ENCODE measurements around the gene MTARC1. TPM values are rescaled to one million over a fixed set of nuclear protein-coding genes. Genes with fewer than 3 reads are reported as not detected.

Gene MTARC1
- polyA plus RNA-seq, result 0.68 to 2.1 TPM (median 2.1 TPM) in 3 replicates
- not detected for polyA plus RNA-seq (2011; ENCODE audit: low read depth)
- 1.6 and 1.8 TPM in 2 replicates for polyA plus RNA-seq (2011; cell fraction: cytosol; rRNA removed)
- polyA plus RNA-seq (2011; cell fraction: nucleus; rRNA removed), result 0.81 and 1.7 TPM in 2 replicates
- polyA plus RNA-seq (2012; ENCODE audit: low replicate concordance), result 0.42 and 1.6 TPM in 2 replicates
- 0.10 to 3.1 TPM (median 0.46 TPM) in 3 replicates for polyA minus RNA-seq
- 3.3 TPM for polyA minus RNA-seq (2011; cell fraction: cytosol; rRNA and poly(A)+ RNA removed)
- 0.63 and 1.3 TPM in 2 replicates for polyA minus RNA-seq (2011; cell fraction: nucleus; rRNA and poly(A)+ RNA removed)

DNA sequence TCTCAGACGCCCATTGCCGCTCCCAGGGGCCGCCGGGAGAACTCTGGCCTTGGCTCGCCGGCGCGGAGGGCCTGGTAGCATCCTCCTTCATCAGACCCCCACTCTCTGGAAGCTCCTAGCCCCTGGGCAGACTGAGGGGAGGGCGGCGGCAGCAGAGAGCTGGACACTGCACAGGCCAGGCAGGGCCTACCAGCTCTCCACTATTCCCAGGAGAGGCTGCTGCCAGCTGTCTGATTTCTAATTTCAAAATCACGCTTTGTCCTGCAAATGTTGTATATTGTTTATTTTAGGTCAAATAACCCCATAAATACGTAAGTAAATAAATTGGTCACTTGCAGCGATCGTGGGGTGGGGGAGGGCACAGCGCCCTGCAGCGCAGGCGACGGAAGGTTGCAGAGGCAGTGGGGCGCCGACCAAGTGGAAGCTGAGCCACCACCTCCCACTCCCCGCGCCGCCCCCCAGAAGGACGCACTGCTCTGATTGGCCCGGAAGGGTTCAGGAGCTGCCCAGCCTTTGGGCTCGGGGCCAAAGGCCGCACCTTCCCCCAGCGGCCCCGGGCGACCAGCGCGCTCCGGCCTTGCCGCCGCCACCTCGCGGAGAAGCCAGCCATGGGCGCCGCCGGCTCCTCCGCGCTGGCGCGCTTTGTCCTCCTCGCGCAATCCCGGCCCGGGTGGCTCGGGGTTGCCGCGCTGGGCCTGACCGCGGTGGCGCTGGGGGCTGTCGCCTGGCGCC, at the start of gene MTARC1:
TSS of gene MTARC1 (plus strand) at position 577 of the 732 bp plus-strand sequence. CDS start at position 609, 32 bp downstream.
- Histone ChIP-seq H3K9me3 (ENCODE audit: control insufficient read depth, low read depth, low read length) (no peaks in the 10 kb centered on the region), H3K9ac (ENCODE audit: control insufficient read depth, extremely low read depth, insufficient read depth, low read length) (peak within 1 kb of the TSS; percentile 46)

DNA sequence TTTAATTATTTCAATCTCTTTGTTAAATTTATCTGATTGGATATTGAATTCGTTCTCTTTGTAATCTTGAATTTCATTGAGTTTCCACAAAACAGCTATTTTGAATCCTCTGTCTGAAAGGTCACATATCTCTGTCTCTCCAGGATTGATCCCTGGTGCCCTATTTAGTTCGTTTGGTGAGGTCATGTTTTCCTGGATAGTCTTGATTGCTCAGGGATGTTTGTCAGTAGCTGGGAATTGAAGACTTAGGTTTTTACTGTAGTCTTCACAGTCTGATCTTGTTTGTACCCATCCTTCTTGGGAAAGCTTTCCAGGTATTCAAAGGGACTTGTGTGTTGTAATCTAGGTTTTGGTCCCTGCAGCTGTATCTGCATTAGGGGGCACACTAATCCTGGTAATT, 45.4 kb upstream of the MTARC1 start:
- dilution Hi-C loops (cut with MboI; ENCODE audit: extremely low pct_ligation_motif_present, low sequenced_read_pairs), result no loop called here
- H3K4me2 ChIP-seq (ENCODE audit: control insufficient read depth, extremely low read depth, insufficient read depth, low read depth, low read length), result no peak overlapping the region
- no peaks in the 10 kb centered on the region for H4K20me1 ChIP-seq (ENCODE audit: control insufficient read depth, extremely low read depth, insufficient read depth, low read length)
- DNase-seq (ENCODE audit: low read depth, low spot score), result no peak
- H2AFZ ChIP-seq (ENCODE audit: control insufficient read depth, low read length), result no peak overlapping the region
- no peaks in the 10 kb centered on the region for H3K79me2 ChIP-seq (ENCODE audit: control insufficient read depth, insufficient read depth, low read length)
- H3K27me3 ChIP-seq (ENCODE audit: control insufficient read depth, extremely low read depth, insufficient read depth, low read length), result no peaks in the 10 kb centered on the region
- H3K4me1 ChIP-seq (ENCODE audit: control insufficient read depth, extremely low read depth, insufficient read depth, low read length), result no peaks in the 10 kb centered on the region
- no peaks in the 10 kb centered on the region for H3K9me3 ChIP-seq (ENCODE audit: control insufficient read depth, low read depth, low read length)
- no peak overlapping the region for H3K27ac ChIP-seq (ENCODE audit: control insufficient read depth, insufficient read depth, low read length)
- H3K4me3 ChIP-seq (ENCODE audit: control insufficient read depth in 2 of 3, extremely low read depth in 1 of 3, insufficient read depth in 2 of 3, low read depth in 1 of 3, low read length in 3 of 3), result no peak overlapping the region
- no peaks in the 10 kb centered on the region for H3K9me1 ChIP-seq (ENCODE audit: control insufficient read depth, extremely low read depth, insufficient read depth, low read length)
- TF ChIP-seq, protein P1, sequence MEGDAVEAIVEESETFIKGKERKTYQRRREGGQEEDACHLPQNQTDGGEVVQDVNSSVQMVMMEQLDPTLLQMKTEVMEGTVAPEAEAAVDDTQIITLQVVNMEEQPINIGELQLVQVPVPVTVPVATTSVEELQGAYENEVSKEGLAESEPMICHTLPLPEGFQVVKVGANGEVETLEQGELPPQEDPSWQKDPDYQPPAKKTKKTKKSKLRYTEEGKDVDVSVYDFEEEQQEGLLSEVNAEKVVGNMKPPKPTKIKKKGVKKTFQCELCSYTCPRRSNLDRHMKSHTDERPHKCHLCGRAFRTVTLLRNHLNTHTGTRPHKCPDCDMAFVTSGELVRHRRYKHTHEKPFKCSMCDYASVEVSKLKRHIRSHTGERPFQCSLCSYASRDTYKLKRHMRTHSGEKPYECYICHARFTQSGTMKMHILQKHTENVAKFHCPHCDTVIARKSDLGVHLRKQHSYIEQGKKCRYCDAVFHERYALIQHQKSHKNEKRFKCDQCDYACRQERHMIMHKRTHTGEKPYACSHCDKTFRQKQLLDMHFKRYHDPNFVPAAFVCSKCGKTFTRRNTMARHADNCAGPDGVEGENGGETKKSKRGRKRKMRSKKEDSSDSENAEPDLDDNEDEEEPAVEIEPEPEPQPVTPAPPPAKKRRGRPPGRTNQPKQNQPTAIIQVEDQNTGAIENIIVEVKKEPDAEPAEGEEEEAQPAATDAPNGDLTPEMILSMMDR (optimal IDR thresholded peaks at IDR 0.05 in 1 of 3, IDR thresholded peaks at IDR 0.05 in 1 of 3, conservative IDR thresholded peaks at IDR 0.05 in 1 of 3; ENCODE audit: extremely low read depth in 1 of 3, insufficient read depth in 2 of 3, low read length in 3 of 3), result no peak
- no peak for TF ChIP-seq EZH2 (IDR thresholded peaks at IDR 0.05; ENCODE audit: low read length)
- H3K36me3 ChIP-seq (ENCODE audit: control insufficient read depth in 2 of 2, extremely low read depth in 1 of 2, insufficient read depth in 2 of 2, low read length in 2 of 2), result no peaks in the 10 kb centered on the region
- FAIRE-seq, result no peak
- no peak overlapping the region for H3K9ac ChIP-seq (ENCODE audit: control insufficient read depth, extremely low read depth, insufficient read depth, low read length)

More for the DNA sequence above, at the start of gene MTARC1:
- Histone ChIP-seq H3K4me2 (ENCODE audit: control insufficient read depth, extremely low read depth, insufficient read depth, low read depth, low read length) (peak within 1 kb of the TSS; percentile 72), H4K20me1 (ENCODE audit: control insufficient read depth, extremely low read depth, insufficient read depth, low read length) (no peaks in the 10 kb centered on the region), H3K4me3 (ENCODE audit: control insufficient read depth in 2 of 3, extremely low read depth in 1 of 3, insufficient read depth in 2 of 3, low read depth in 1 of 3, low read length in 3 of 3) (peak within 1 kb of the TSS; percentile 38 to 67 (median 63)), H3K4me1 (ENCODE audit: control insufficient read depth, extremely low read depth, insufficient read depth, low read length) (peaks cover 7% of the 10 kb centered on the region), H3K36me3 (ENCODE audit: control insufficient read depth in 2 of 2, extremely low read depth in 1 of 2, insufficient read depth in 2 of 2, low read length in 2 of 2) (no peaks in the 10 kb centered on the region), H3K27me3 (ENCODE audit: control insufficient read depth, extremely low read depth, insufficient read depth, low read length) (peaks cover 6% of the 10 kb centered on the region), H2AFZ (ENCODE audit: control insufficient read depth, low read length) (peak within 1 kb of the TSS; percentile 75), H3K27ac (ENCODE audit: control insufficient read depth, insufficient read depth, low read length) (no peak within 1 kb of the TSS), H3K9me1 (ENCODE audit: control insufficient read depth, extremely low read depth, insufficient read depth, low read length) (no peaks in the 10 kb centered on the region), H3K79me2 (ENCODE audit: control insufficient read depth, insufficient read depth, low read length) (no peaks in the 10 kb centered on the region)
- dilution Hi-C loops (cut with MboI; ENCODE audit: extremely low pct_ligation_motif_present, low sequenced_read_pairs), result no loop called here
- TF ChIP-seq, protein P1 (optimal IDR thresholded peaks at IDR 0.05 in 1 of 3, IDR thresholded peaks at IDR 0.05 in 1 of 3, conservative IDR thresholded peaks at IDR 0.05 in 1 of 3; ENCODE audit: extremely low read depth in 1 of 3, insufficient read depth in 2 of 3, low read length in 3 of 3), result peak in 2 of 3 experiments; percentile 4 to 5
- no peak for TF ChIP-seq EZH2 (IDR thresholded peaks at IDR 0.05; ENCODE audit: low read length)
- DNase-seq (ENCODE audit: low read depth, low spot score), result no peak
- no peak for FAIRE-seq

Measured in keratinocyte (primary cell).